Natural killer cell (primary cell): ENCODE data around the gene C10orf67. TPM values are rescaled to one million over a fixed set of nuclear protein-coding genes. Genes with fewer than 3 reads are reported as not detected.

ENCODE experiments used
- ATAC-seq, 3 donors: fragments of 150-1000 bp in 2 of 3; fragments of 200-7000 bp in 1 of 3; cut with Tn5 transposase; 1 replicate in 1 of 3; 2 replicates in 2 of 3; pipeline ENCODE4 v1.10.0; 2021; ENCODE audit warnings: mild to moderate bottlenecking in 2 of 3, moderate library complexity in 2 of 3
- DNase-seq, 2 donors: peaks; one replicate each; pipeline versions ENCODE4 v3.0.0 to v3.0.0-alpha.2; 2013 to 2021; ENCODE audit warnings: mixed read lengths in 1 of 2
- H3K27ac ChIP-seq: one replicate; pipeline ENCODE4 v1.5.1; 2013; ENCODE audit warnings: mild to moderate bottlenecking, low read length
- H3K27me3 ChIP-seq: one replicate; pipeline ENCODE4 v1.6.1; 2013; ENCODE audit warnings: low read length; ENCODE audit not compliant: control insufficient read depth, insufficient read depth
- H3K36me3 ChIP-seq: one replicate; pipeline ENCODE4 v1.6.1; 2013; ENCODE audit warnings: low read length; ENCODE audit not compliant: control insufficient read depth, insufficient read depth
- H3K4me1 ChIP-seq: one replicate; pipeline ENCODE4 v1.6.1; 2013; ENCODE audit warnings: low read length; ENCODE audit not compliant: control insufficient read depth, insufficient read depth
- H3K4me3 ChIP-seq: one replicate; pipeline ENCODE4 v1.5.1; 2013; ENCODE audit warnings: low read length
- H3K9me3 ChIP-seq: one replicate; pipeline ENCODE4 v1.6.1; 2013; ENCODE audit warnings: low read length; ENCODE audit not compliant: control insufficient read depth, insufficient read depth
- H3K27ac Mint-ChIP-seq, 2 donors: one replicate each; pipeline ENCODE4 v1.8.0; 2022; ENCODE audit warnings: mild to moderate bottlenecking in 2 of 2, mixed read lengths in 2 of 2, moderate library complexity in 1 of 2
- H3K27me3 Mint-ChIP-seq, 2 donors: one replicate each; pipeline ENCODE4 v1.8.0; 2022; ENCODE audit warnings: low read depth in 2 of 2, mixed read lengths in 2 of 2
- H3K36me3 Mint-ChIP-seq: one replicate; pipeline ENCODE4 v1.8.0; 2022; ENCODE audit warnings: mixed read lengths
- H3K4me1 Mint-ChIP-seq, 2 donors: one replicate each; pipeline ENCODE4 v1.8.0; 2022; ENCODE audit warnings: mixed read lengths in 2 of 2
- H3K4me3 Mint-ChIP-seq: one replicate; pipeline ENCODE4 v1.8.0; 2022; ENCODE audit warnings: mild to moderate bottlenecking, moderate library complexity, mixed read lengths
- H3K9me3 Mint-ChIP-seq, 2 donors: one replicate each; pipeline ENCODE4 v1.8.0; 2022; ENCODE audit warnings: mixed read lengths in 2 of 2
- WGBS: methylation state at CpG from one replicate; pipeline ENCODE4 v1.1.7; 2013; ENCODE audit warnings: missing lambda C conversion rate; ENCODE audit not compliant: insufficient coverage; 5-methylcytosine and 5-hydroxymethylcytosine counted together
- intact Hi-C: fragments of 100-400 bp; cut with micrococcal nuclease; formaldehyde crosslinking; loops from one replicate; pipeline ENCODE4 v1.14.2; 2022
- total RNA-seq, 4 donors: library from RNA; stranded (reverse); fragments of 120-200 nt in 1 of 4; gene quantifications; one replicate each; pipeline versions ENCODE4 v1.2.3 to v1.2.4, GENCODE V29; 2013 to 2022
- TF ChIP-seq, protein P1 (sequence below): fragments of 200-600 bp; IDR thresholded peaks from one replicate; pipeline ENCODE4 v1.8.0; 2022; ENCODE audit warnings: antibody characterized with exemption

The C10orf67 gene
- total RNA-seq, 3 donors from 2014 or later (not counting 1 experiment from before 2014, with no cell fraction given): not detected

DNA sequence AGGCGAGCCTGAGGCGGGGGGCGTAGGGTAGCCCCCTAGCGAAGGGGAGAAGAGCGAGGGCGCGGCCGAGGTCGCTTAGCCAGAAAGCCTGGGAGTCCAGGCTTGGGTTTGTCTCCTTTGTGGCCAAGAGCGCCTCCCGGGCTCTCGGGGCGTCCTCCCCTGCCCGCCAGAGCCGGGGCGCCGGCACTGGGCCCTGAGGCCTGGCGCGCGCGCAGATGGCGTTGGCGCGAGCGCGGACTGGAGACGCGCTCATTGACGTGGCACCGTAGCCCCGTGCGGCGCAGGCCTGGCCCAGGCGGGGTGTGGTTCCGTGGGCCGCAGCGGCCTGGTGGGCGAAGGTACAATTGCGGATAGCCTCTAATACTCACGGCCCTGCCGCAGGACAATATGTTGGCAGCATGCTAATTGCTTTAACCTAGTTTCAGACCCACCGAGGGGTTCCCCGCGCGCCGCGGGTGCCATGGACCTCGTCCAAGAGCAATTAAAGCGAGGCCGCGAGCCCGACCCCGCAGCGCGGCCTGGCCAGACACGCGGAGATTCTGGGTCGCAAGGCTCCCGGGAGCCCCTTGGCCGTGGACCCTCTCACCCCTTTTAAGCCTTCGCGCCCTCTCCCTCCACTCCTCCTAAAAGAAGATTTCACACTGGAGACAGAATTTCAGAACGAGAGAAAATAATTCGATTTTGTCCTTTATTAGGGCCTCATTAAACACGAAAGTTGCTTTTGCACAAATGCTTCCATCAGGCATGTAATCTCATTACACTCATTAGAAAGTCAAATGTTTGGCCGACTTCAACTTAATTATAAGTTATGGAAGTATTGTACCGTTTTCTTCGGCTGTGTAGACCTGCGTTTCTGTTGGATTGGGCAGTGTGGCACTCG lies 149.4 kb downstream of the C10orf67 start:
- H3K36me3 Mint-ChIP-seq: no peaks in the 10 kb centered on the region
- Histone ChIP-seq H3K27me3 (peaks cover 34% of the 10 kb centered on the region), H3K36me3 (no peaks in the 10 kb centered on the region), H3K9me3 (no peaks in the 10 kb centered on the region), H3K4me1 (no peaks in the 10 kb centered on the region), H3K27ac (no peak overlapping the region), H3K4me3 (no peak overlapping the region)
- no peak overlapping the region for H3K4me3 Mint-ChIP-seq
- peaks cover 51 to 60% of the 10 kb centered on the region in 2 donors for H3K27me3 Mint-ChIP-seq
- ATAC-seq (no peak), DNase-seq (no peak)
- 10% methylated on average over 70 of the region's 70 CpGs for WGBS
- intact Hi-C loops: no loop called here
- no peaks in the 10 kb centered on the region for H3K9me3 Mint-ChIP-seq
- H3K4me1 Mint-ChIP-seq: no peaks in the 10 kb centered on the region
- TF ChIP-seq, protein P1, sequence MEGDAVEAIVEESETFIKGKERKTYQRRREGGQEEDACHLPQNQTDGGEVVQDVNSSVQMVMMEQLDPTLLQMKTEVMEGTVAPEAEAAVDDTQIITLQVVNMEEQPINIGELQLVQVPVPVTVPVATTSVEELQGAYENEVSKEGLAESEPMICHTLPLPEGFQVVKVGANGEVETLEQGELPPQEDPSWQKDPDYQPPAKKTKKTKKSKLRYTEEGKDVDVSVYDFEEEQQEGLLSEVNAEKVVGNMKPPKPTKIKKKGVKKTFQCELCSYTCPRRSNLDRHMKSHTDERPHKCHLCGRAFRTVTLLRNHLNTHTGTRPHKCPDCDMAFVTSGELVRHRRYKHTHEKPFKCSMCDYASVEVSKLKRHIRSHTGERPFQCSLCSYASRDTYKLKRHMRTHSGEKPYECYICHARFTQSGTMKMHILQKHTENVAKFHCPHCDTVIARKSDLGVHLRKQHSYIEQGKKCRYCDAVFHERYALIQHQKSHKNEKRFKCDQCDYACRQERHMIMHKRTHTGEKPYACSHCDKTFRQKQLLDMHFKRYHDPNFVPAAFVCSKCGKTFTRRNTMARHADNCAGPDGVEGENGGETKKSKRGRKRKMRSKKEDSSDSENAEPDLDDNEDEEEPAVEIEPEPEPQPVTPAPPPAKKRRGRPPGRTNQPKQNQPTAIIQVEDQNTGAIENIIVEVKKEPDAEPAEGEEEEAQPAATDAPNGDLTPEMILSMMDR: no peak
- H3K27ac Mint-ChIP-seq: no peak overlapping the region

DNA sequence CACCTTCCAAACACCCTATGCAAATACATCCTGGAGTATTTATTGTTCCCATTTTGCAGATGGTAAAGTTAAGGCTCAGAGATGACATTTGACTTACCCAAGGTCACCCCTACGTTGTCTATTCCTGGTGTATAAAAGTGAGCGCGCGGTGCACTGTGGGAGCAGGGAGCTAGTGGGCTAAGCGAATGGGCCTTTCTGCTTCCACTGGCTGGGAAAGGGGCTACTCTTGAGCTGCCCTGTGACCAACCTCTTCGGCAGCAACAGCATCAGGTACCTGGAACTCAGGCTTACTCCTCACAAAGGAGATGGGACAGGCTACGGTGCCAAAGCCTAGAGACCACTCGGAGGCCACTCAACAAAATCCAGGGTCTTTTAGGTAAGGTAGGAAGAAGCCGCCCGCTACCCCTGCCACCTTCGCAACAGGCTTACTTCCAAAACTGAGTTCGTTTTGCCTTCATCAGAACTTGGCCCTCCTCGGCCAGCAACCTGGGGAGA lies 150.1 kb downstream of the C10orf67 start:
- no peak for ATAC-seq

DNA sequence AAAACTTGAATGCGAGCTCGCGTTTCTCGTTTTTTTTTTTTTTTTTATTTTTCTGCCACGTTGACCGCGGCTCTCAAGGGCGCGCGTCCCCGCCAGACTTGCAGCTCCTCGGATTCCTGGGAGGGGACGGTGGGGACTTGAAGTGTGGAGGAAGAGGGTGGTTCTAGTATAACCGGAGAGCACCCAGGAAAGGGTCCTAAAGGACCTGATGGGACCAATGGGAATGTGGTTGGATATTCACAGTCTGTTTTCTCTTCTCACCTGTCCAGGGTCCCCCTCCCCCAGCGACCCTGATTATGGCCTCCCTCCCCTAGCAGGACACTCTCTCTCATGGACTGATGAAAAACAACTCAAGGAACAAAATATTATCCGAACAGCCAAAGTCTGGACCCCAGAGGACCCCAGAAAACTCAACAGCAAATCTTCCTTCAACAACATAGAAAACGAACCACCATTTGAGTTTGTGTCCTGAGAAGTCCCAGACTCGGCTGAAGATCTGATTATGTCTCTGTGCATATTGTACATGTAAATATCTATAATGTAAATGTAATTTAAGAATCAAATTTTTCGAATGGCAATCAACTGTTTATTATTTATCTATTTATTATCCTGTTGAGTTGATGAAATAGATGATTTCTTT lies 151.0 kb downstream of the C10orf67 start:
- no peaks in the 10 kb centered on the region for H3K4me1 ChIP-seq
- intact Hi-C loops: no loop called here
- Mint-ChIP-seq H3K9me3 (no peaks in the 10 kb centered on the region), H3K4me1 (no peaks in the 10 kb centered on the region), H3K4me3 (no peak overlapping the region), H3K27me3 (peaks cover 46 to 60% of the 10 kb centered on the region in 2 donors), H3K27ac (no peak overlapping the region), H3K36me3 (no peaks in the 10 kb centered on the region)
- ATAC-seq (no peak), DNase-seq (no peak)
- WGBS: 6% methylated on average over 16 of the region's 19 CpGs
- H3K27ac ChIP-seq: no peak overlapping the region
- TF ChIP-seq, protein P1: no peak
- H3K9me3 ChIP-seq: no peaks in the 10 kb centered on the region
- H3K36me3 ChIP-seq: no peaks in the 10 kb centered on the region
- H3K27me3 ChIP-seq: peaks cover 33% of the 10 kb centered on the region
- H3K4me3 ChIP-seq: no peak overlapping the region

More for the DNA sequence above, 150.1 kb downstream of the C10orf67 start:
- Mint-ChIP-seq H3K4me1 (no peaks in the 10 kb centered on the region), H3K27me3 (peaks cover 47 to 59% of the 10 kb centered on the region in 2 donors), H3K4me3 (no peak overlapping the region), H3K36me3 (no peaks in the 10 kb centered on the region), H3K27ac (no peak overlapping the region), H3K9me3 (no peaks in the 10 kb centered on the region)
- Histone ChIP-seq H3K27ac (no peak overlapping the region), H3K36me3 (no peaks in the 10 kb centered on the region), H3K9me3 (no peaks in the 10 kb centered on the region), H3K27me3 (peaks cover 33% of the 10 kb centered on the region), H3K4me3 (no peak overlapping the region), H3K4me1 (no peaks in the 10 kb centered on the region)
- TF ChIP-seq, protein P1: no peak
- no peak for DNase-seq
- 14% methylated on average over 13 of the region's 13 CpGs for WGBS
- intact Hi-C loops: no loop called here
